Type B pancreatic cell (in vitro differentiated cells): ENCODE measurements around the gene LAMP5. TPM values are rescaled to one million over a fixed set of nuclear protein-coding genes. Genes with fewer than 3 reads are reported as not detected.

Experiments used
- DNase-seq: peaks from one replicate; pipeline ENCODE4 v3.0.0; 2021; ENCODE audit warnings: mixed read lengths; ENCODE audit not compliant: unreplicated experiment; ENCODE audit errors: extremely low spot score
- H3K27ac Mint-ChIP-seq: 2 replicates; pipeline ENCODE4 v1.8.0; 2021; ENCODE audit warnings: mild to moderate bottlenecking, mixed read lengths
- H3K27me3 Mint-ChIP-seq: 2 replicates; pipeline ENCODE4 v1.8.0; 2021; ENCODE audit warnings: mixed read lengths
- H3K36me3 Mint-ChIP-seq: 2 replicates; pipeline ENCODE4 v1.8.0; 2021; ENCODE audit warnings: mixed read lengths
- H3K4me1 Mint-ChIP-seq: one replicate; pipeline ENCODE4 v1.8.0; 2021; ENCODE audit warnings: mixed read lengths; ENCODE audit not compliant: unreplicated experiment
- H3K4me3 Mint-ChIP-seq: 2 replicates; pipeline ENCODE4 v1.8.0; 2021; ENCODE audit warnings: mild to moderate bottlenecking, mixed read lengths
- H3K9me3 Mint-ChIP-seq: 2 replicates; pipeline ENCODE4 v1.8.0; 2021; ENCODE audit warnings: mixed read lengths
- CTCF ChIP-seq: fragments of 200-600 bp; sonication (generic); conservative IDR thresholded peaks from 2 replicates; pipeline ENCODE4 v1.5.0; 2021; ENCODE audit warnings: antibody characterized with exemption, mild to moderate bottlenecking
- total RNA-seq: library from RNA; stranded (reverse); gene quantifications from 2 replicates; pipeline ENCODE4 v1.2.1, GENCODE V29; 2021; ENCODE audit warnings: low replicate concordance

The LAMP5 gene
- total RNA-seq, 1 donor from 2014 or later: 7.6 TPM

GRCh38 chr20:9506280-9506821, 8.0 kb upstream of the LAMP5 start:
- DNase-seq: no peak
- H3K27ac Mint-ChIP-seq: no peak overlapping the region
- peaks cover 78% of the 10 kb centered on the region for H3K27me3 Mint-ChIP-seq
- no peaks in the 10 kb centered on the region for H3K36me3 Mint-ChIP-seq
- TF ChIP-seq CTCF: no peak
- H3K4me1 Mint-ChIP-seq: peaks cover 6% of the 10 kb centered on the region
- H3K9me3 Mint-ChIP-seq: no peaks in the 10 kb centered on the region
- H3K4me3 Mint-ChIP-seq: no peak overlapping the region

DNA sequence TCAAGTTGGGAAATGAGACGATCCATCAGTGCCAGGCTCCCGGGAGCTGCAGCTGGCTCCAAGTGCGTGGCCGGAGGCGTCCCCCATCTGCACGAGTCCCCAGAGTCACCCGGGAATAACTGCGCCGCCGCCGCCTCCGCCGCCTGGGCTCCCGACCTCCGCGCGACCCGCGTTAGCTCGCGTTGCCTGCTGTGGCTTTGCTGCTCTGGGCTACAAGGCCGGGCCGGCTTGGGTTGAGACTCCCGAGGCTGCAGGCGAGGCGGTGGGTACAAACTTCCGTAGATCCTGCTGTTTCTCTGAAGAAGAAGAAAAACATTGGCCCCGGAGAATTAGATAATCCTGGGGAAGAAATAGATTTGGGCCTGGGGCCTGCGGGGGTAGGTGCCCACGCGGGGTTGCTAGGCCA, 7.4 kb upstream of the LAMP5 start:
- Mint-ChIP-seq H3K4me3 (no peak overlapping the region), H3K9me3 (no peaks in the 10 kb centered on the region), H3K27me3 (peaks cover 84% of the 10 kb centered on the region), H3K36me3 (no peaks in the 10 kb centered on the region), H3K4me1 (peaks cover 6% of the 10 kb centered on the region), H3K27ac (no peak overlapping the region)
- DNase-seq: no peak
- no peak for TF ChIP-seq CTCF

- peaks cover 6% of the 10 kb centered on the region for H3K4me1 Mint-ChIP-seq
- H3K4me3 Mint-ChIP-seq: no peak overlapping the region
- DNase-seq: no peak
- no peak overlapping the region for H3K27ac Mint-ChIP-seq
- TF ChIP-seq CTCF: no peak
- no peaks in the 10 kb centered on the region for H3K36me3 Mint-ChIP-seq
- H3K27me3 Mint-ChIP-seq: peaks cover 86% of the 10 kb centered on the region
- no peaks in the 10 kb centered on the region for H3K9me3 Mint-ChIP-seq
These were observed 6.7 kb upstream of the LAMP5 start for GRCh38 chr20:9507544-9508239.

- no peak overlapping the region for H3K27ac Mint-ChIP-seq
These were observed 6.1 kb upstream of the LAMP5 start for GRCh38 chr20:9508240-9508661.

GRCh38 chr20:9508696-9509178, 5.7 kb upstream of the LAMP5 start:
- peaks cover 86% of the 10 kb centered on the region for H3K27me3 Mint-ChIP-seq
- no peak for TF ChIP-seq CTCF
- H3K27ac Mint-ChIP-seq: no peak overlapping the region

More at GRCh38 chr20:9508240-9508661, 6.1 kb upstream of the LAMP5 start:
- H3K4me1 Mint-ChIP-seq: peaks cover 6% of the 10 kb centered on the region
- TF ChIP-seq CTCF: no peak
- no peaks in the 10 kb centered on the region for H3K9me3 Mint-ChIP-seq
- H3K27me3 Mint-ChIP-seq: peaks cover 86% of the 10 kb centered on the region
- no peaks in the 10 kb centered on the region for H3K36me3 Mint-ChIP-seq
- DNase-seq: no peak
- no peak overlapping the region for H3K4me3 Mint-ChIP-seq

More at GRCh38 chr20:9508696-9509178, 5.7 kb upstream of the LAMP5 start:
- no peak for DNase-seq
- no peak overlapping the region for H3K4me3 Mint-ChIP-seq
- no peaks in the 10 kb centered on the region for H3K9me3 Mint-ChIP-seq
- no peaks in the 10 kb centered on the region for H3K36me3 Mint-ChIP-seq
- H3K4me1 Mint-ChIP-seq: peaks cover 4% of the 10 kb centered on the region
